Left lung (tissue), 10 donors: Measurements from ENCODE around the gene ZNF146. TPM values are rescaled to one million over a fixed set of nuclear protein-coding genes. Genes with fewer than 3 reads are reported as not detected.
A peak's percentile ranks its signal among the peaks of the same experiment; 100 is the strongest.

Experiments used
- ATAC-seq: fragments of 200-7000 bp; cut with Tn5 transposase; one replicate; pipeline ENCODE4 v1.9.1; 2020; ENCODE audit warnings: moderate library complexity
- DNase-seq, 4 donors: peaks; one replicate each; pipeline ENCODE4 v3.0.0-alpha.2; 2013 to 2020
- H3K27ac ChIP-seq, 2 donors: fragments of 200-600 bp; sonication (generic) in 1 of 2; one replicate each; pipeline versions ENCODE4 v1.5.0 to v1.8.0; 2020 to 2021
- H3K27me3 ChIP-seq, 2 donors: fragments of 200-600 bp; sonication (generic) in 1 of 2; one replicate each; pipeline versions ENCODE4 v1.5.0 to v1.8.0; 2020 to 2021
- H3K36me3 ChIP-seq, 2 donors: fragments of 200-600 bp; sonication (generic) in 1 of 2; one replicate each; pipeline versions ENCODE4 v1.5.0 to v1.8.0; 2020 to 2021
- H3K4me1 ChIP-seq, 2 donors: fragments of 200-600 bp; one replicate each; pipeline ENCODE4 v1.8.0; 2021
- H3K4me3 ChIP-seq, 2 donors: fragments of 200-600 bp; sonication (generic) in 1 of 2; one replicate each; pipeline versions ENCODE4 v1.5.0 to v1.8.0; 2020 to 2021; ENCODE audit warnings: mild to moderate bottlenecking in 1 of 2
- H3K9me3 ChIP-seq, 2 donors: fragments of 200-600 bp; sonication (generic) in 1 of 2; one replicate each; pipeline versions ENCODE4 v1.5.0 to v1.8.0; 2020 to 2021
- CTCF ChIP-seq, 2 donors: fragments of 200-600 bp; sonication (generic) in 1 of 2; IDR thresholded peaks; one replicate each; pipeline versions ENCODE4 v1.5.0 to v1.8.0; 2021; ENCODE audit warnings: antibody characterized with exemption in 2 of 2
- intact Hi-C, 2 donors: fragments of 100-400 bp; cut with DNase I; formaldehyde crosslinking; loops; one replicate each; pipeline versions ENCODE4 v1.11.2 to v1.14.2; 2022
- polyA plus RNA-seq, 6 donors: library from polyadenylated mRNA; unstranded; fragments of 120-200 nt; gene quantifications; one replicate each; pipeline ENCODE4 v1.2.1, GENCODE V29; 2013; ENCODE audit not compliant: insufficient read length in 6 of 6
- total RNA-seq, 2 donors: library from RNA; stranded (reverse); fragmentation: NEBNext Ultra II Directional; extraction: Animal tissue kit (Norgen Biotek cat#: 25700); gene quantifications; one replicate each; pipeline ENCODE4 v1.2.1, GENCODE V29; 2021
- donor health status: DM: no; HTN: yes; CAD: no.
- donor health status: DM: no; HTN: no; CAD: no.

The ZNF146 gene
- total and polyA plus RNA-seq, 8 donors, result 42.8 to 140 (median 117) TPM

GRCh38 chr19:36257520-36257876, 42.6 kb downstream of the ZNF146 start:
- Histone ChIP-seq H3K4me3 (peak overlapping the region; percentile 25 to 33), H3K4me1 (no peaks in the 10 kb centered on the region), H3K36me3 (no peaks in the 10 kb centered on the region), H3K27me3 (peaks cover 0 to 8% of the 10 kb centered on the region in 2 donors), H3K9me3 (peaks cover 0 to 70% of the 10 kb centered on the region in 2 donors), H3K27ac (no peak overlapping the region)
- intact Hi-C loops, result no loop called here
- DNase-seq (peak in 1 of 4 donors; percentile 17), ATAC-seq (no peak)
- TF ChIP-seq CTCF (IDR thresholded peaks at IDR 0.05), result no peak

- no peaks in the 10 kb centered on the region for H3K36me3 ChIP-seq
- no peak overlapping the region for H3K27ac ChIP-seq
- ATAC-seq, result no peak
- peaks cover 0 to 8% of the 10 kb centered on the region in 2 donors for H3K27me3 ChIP-seq
- H3K4me1 ChIP-seq, result no peaks in the 10 kb centered on the region
- peaks cover 0 to 69% of the 10 kb centered on the region in 2 donors for H3K9me3 ChIP-seq
- intact Hi-C loops, result no loop called here
- no peak for DNase-seq
- no peak overlapping the region for H3K4me3 ChIP-seq
- no peak for TF ChIP-seq CTCF (IDR thresholded peaks at IDR 0.05)
Measured at GRCh38 chr19:36258028-36258875, 43.3 kb downstream of the ZNF146 start.

GRCh38 chr19:36259211-36259610, 44.3 kb downstream of the ZNF146 start:
- Histone ChIP-seq H3K27me3 (peaks cover 0 to 8% of the 10 kb centered on the region in 2 donors), H3K36me3 (no peaks in the 10 kb centered on the region), H3K27ac (no peak overlapping the region), H3K4me3 (no peak overlapping the region), H3K4me1 (no peaks in the 10 kb centered on the region), H3K9me3 (peaks cover 0 to 67% of the 10 kb centered on the region in 2 donors)
- no peak for DNase-seq
- no peak for TF ChIP-seq CTCF (IDR thresholded peaks at IDR 0.05)
- no peak for ATAC-seq
- intact Hi-C loops, result no loop called here

- Histone ChIP-seq H3K36me3 (no peaks in the 10 kb centered on the region), H3K9me3 (peaks cover 0 to 55% of the 10 kb centered on the region in 2 donors), H3K4me1 (no peaks in the 10 kb centered on the region), H3K27me3 (no peaks in the 10 kb centered on the region), H3K4me3 (no peak overlapping the region), H3K27ac (no peak overlapping the region)
- DNase-seq (no peak), ATAC-seq (no peak)
- no peak for TF ChIP-seq CTCF (IDR thresholded peaks at IDR 0.05)
- intact Hi-C loops, result no loop called here
Measured at GRCh38 chr19:36265064-36265463, 50.2 kb downstream of the ZNF146 start.

- Histone ChIP-seq H3K27me3 (no peaks in the 10 kb centered on the region), H3K27ac (no peak overlapping the region), H3K9me3 (peaks cover 0 to 55% of the 10 kb centered on the region in 2 donors), H3K4me3 (no peak overlapping the region), H3K36me3 (no peaks in the 10 kb centered on the region), H3K4me1 (no peaks in the 10 kb centered on the region)
- TF ChIP-seq CTCF (IDR thresholded peaks at IDR 0.05), result no peak
- ATAC-seq, result no peak
- peak in 1 of 4 donors; percentile 10 for DNase-seq
- intact Hi-C loops, result no loop called here
Measured at GRCh38 chr19:36265856-36266374, 51.0 kb downstream of the ZNF146 start.
